ENCODE results near the gene ARL4C.

Gene ARL4C

DNA sequence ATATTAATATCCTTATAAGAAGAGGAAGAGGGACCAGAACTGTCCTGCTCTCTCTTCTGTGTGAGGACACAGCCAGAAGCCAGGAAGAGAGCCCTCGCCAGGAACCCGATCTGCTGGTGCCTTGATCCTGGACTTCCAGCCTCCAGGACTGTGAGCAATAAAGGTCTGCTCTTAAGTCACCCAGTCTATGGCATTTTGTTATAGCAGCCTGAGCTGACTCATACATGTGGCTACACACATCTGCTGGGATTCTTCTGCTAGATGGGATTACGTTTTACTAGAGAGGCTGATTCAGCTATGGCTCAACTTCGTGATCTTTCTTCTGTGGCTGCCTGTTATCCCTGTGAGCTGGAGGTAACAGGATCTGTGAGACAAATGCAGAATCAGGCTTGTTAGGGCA is 29.6 kb downstream of the ARL4C start:
- no peak overlapping the region for H3K4me3 ChIP-seq (ENCODE audit: insufficient read depth, low read length, poor library complexity, severe bottlenecking)
- H3K4me2 ChIP-seq (ENCODE audit: low read depth, low read length, poor library complexity, severe bottlenecking), result no peak overlapping the region
- no peaks in the 10 kb centered on the region for H3F3A ChIP-seq (ENCODE audit: insufficient read depth)
- no peak overlapping the region for H2AFZ ChIP-seq (ENCODE audit: low read depth, low read length, severe bottlenecking)
- TF ChIP-seq EZH2phosphoT487 (conservative IDR thresholded peaks at IDR 0.05; ENCODE audit: low read length), result no peak
- TF ChIP-seq, protein P1, sequence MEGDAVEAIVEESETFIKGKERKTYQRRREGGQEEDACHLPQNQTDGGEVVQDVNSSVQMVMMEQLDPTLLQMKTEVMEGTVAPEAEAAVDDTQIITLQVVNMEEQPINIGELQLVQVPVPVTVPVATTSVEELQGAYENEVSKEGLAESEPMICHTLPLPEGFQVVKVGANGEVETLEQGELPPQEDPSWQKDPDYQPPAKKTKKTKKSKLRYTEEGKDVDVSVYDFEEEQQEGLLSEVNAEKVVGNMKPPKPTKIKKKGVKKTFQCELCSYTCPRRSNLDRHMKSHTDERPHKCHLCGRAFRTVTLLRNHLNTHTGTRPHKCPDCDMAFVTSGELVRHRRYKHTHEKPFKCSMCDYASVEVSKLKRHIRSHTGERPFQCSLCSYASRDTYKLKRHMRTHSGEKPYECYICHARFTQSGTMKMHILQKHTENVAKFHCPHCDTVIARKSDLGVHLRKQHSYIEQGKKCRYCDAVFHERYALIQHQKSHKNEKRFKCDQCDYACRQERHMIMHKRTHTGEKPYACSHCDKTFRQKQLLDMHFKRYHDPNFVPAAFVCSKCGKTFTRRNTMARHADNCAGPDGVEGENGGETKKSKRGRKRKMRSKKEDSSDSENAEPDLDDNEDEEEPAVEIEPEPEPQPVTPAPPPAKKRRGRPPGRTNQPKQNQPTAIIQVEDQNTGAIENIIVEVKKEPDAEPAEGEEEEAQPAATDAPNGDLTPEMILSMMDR (IDR thresholded peaks at IDR 0.05; ENCODE audit: insufficient read depth, low read length, poor library complexity, severe bottlenecking), result no peak
- H3K9ac ChIP-seq (ENCODE audit: low read length), result no peak overlapping the region
- no peaks in the 10 kb centered on the region for H3K9me2 ChIP-seq (replicated peaks; ENCODE audit: insufficient read depth, low read length)
- H4K20me1 ChIP-seq (ENCODE audit: low read depth, low read length), result no peaks in the 10 kb centered on the region
- no peaks in the 10 kb centered on the region for H3K9me3 ChIP-seq (ENCODE audit: insufficient read depth, low read length)
- no peaks in the 10 kb centered on the region for H3K79me2 ChIP-seq (ENCODE audit: insufficient read depth, low read length)
- no peaks in the 10 kb centered on the region for H3K36me3 ChIP-seq (ENCODE audit: low read length)
- H3K27ac ChIP-seq (ENCODE audit: low read depth, low read length), result no peak overlapping the region
- no peaks in the 10 kb centered on the region for H3K27me3 ChIP-seq (ENCODE audit: low read length)

DNA sequence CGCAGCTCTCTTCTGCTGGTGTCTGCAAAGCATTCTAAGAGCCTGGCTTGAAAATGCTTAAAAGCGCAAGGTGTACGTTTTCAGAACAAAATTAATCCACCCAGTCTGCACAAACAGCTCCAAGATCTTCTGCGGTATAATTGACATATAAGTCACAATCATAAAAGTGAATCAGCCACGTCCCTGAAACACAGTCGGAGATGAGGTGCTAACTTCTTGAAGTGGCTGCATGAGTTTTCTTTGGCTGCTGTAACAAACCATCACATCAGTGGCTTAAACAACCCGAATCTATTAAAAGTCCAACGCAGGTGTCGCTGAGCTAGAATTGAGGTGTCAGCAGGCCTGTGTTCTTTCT is 32.6 kb downstream of the ARL4C start:
- Histone ChIP-seq H3K27ac (ENCODE audit: low read depth, low read length) (no peak overlapping the region), H3K79me2 (ENCODE audit: insufficient read depth, low read length) (no peaks in the 10 kb centered on the region), H3K4me3 (ENCODE audit: insufficient read depth, low read length, poor library complexity, severe bottlenecking) (no peak overlapping the region), H3K9ac (ENCODE audit: low read length) (no peak overlapping the region), H3K4me2 (ENCODE audit: low read depth, low read length, poor library complexity, severe bottlenecking) (no peak overlapping the region), H3K9me3 (ENCODE audit: insufficient read depth, low read length) (no peaks in the 10 kb centered on the region), H3K36me3 (ENCODE audit: low read length) (no peaks in the 10 kb centered on the region), H3K9me2 (replicated peaks; ENCODE audit: insufficient read depth, low read length) (no peaks in the 10 kb centered on the region), H4K20me1 (ENCODE audit: low read depth, low read length) (no peaks in the 10 kb centered on the region), H2AFZ (ENCODE audit: low read depth, low read length, severe bottlenecking) (no peak overlapping the region), H3F3A (ENCODE audit: insufficient read depth) (no peaks in the 10 kb centered on the region), H3K27me3 (ENCODE audit: low read length) (no peaks in the 10 kb centered on the region)
- TF ChIP-seq, protein P1 (IDR thresholded peaks at IDR 0.05; ENCODE audit: insufficient read depth, low read length, poor library complexity, severe bottlenecking), result no peak
- TF ChIP-seq EZH2phosphoT487 (conservative IDR thresholded peaks at IDR 0.05; ENCODE audit: low read length), result no peak

DNA sequence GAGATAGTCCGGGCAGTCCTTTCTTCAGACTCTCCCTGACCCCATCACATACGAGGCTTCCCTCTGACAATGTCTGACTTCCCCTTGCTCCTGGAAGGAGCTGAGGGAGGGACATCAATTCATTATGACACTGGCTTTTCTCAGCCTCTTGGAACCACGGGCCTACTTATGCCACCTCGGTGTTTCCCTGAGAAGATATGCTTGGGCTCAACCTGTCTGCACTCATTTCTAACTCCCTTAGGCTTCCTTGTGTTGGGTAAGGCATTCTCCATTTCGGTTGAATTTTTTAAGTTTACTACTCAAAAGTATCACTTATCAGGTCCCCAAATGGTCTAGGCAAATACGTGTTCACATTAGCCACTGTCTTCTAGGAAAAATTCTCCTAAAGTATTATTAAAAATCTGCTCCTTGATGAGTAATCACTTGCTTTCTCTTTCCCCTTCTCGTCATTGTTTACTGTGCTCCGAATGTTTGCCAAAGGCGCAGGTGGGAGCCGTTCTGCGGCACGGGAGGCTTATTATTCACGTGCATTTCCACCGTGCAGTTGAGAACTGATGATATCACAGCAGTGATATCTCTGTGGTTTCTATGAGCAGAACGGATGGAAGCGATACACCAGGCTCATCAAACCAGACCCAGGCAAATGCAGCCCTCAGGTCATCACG is 33.1 kb downstream of the ARL4C start:
- Histone ChIP-seq H4K20me1 (ENCODE audit: low read depth, low read length) (no peaks in the 10 kb centered on the region), H2AFZ (ENCODE audit: low read depth, low read length, severe bottlenecking) (no peak overlapping the region), H3F3A (ENCODE audit: insufficient read depth) (no peaks in the 10 kb centered on the region), H3K9me3 (ENCODE audit: insufficient read depth, low read length) (no peaks in the 10 kb centered on the region), H3K79me2 (ENCODE audit: insufficient read depth, low read length) (no peaks in the 10 kb centered on the region), H3K9ac (ENCODE audit: low read length) (no peak overlapping the region), H3K4me3 (ENCODE audit: insufficient read depth, low read length, poor library complexity, severe bottlenecking) (no peak overlapping the region), H3K9me2 (replicated peaks; ENCODE audit: insufficient read depth, low read length) (no peaks in the 10 kb centered on the region), H3K27me3 (ENCODE audit: low read length) (no peaks in the 10 kb centered on the region), H3K4me2 (ENCODE audit: low read depth, low read length, poor library complexity, severe bottlenecking) (no peak overlapping the region), H3K36me3 (ENCODE audit: low read length) (no peaks in the 10 kb centered on the region), H3K27ac (ENCODE audit: low read depth, low read length) (no peak overlapping the region)
- TF ChIP-seq, protein P1 (IDR thresholded peaks at IDR 0.05; ENCODE audit: insufficient read depth, low read length, poor library complexity, severe bottlenecking), result no peak
- no peak for TF ChIP-seq EZH2phosphoT487 (conservative IDR thresholded peaks at IDR 0.05; ENCODE audit: low read length)

Measured in SU-DHL-6 (cell line).